Endothelial cell of umbilical vein (primary cell): ENCODE measurements around the gene ZNF425.

Experiments
- JUN ChIP-seq: IDR thresholded peaks from 2 replicates; pipeline ENCODE4 v1.6.1; 2011; ENCODE audit warnings: borderline replicate concordance, low read depth; ENCODE audit not compliant: insufficient read length, insufficient read depth
- POLR2AphosphoS5 ChIP-seq: IDR thresholded peaks from 2 replicates; pipeline ENCODE4 v1.6.1; 2012; ENCODE audit warnings: low read depth, mild to moderate bottlenecking, control low read depth, low read length, moderate library complexity; ENCODE audit not compliant: insufficient read depth
- TF ChIP-seq, protein P1 (sequence below), 2 donors: IDR thresholded peaks; 1 replicate in 1 of 2; 2 replicates in 1 of 2; pipeline ENCODE4 v1.5.1; 2011; ENCODE audit warnings: low read length in 2 of 2, mild to moderate bottlenecking in 2 of 2, moderate library complexity in 2 of 2, control low read depth in 1 of 2, inconsistent platforms in 1 of 2, low read depth in 1 of 2; ENCODE audit not compliant: insufficient read depth in 1 of 2; ENCODE audit errors: extremely low read depth in 1 of 2

GRCh38 chr7:149072438-149072775 lies 53.7 kb downstream of the ZNF425 start:
- TF ChIP-seq, protein P1, sequence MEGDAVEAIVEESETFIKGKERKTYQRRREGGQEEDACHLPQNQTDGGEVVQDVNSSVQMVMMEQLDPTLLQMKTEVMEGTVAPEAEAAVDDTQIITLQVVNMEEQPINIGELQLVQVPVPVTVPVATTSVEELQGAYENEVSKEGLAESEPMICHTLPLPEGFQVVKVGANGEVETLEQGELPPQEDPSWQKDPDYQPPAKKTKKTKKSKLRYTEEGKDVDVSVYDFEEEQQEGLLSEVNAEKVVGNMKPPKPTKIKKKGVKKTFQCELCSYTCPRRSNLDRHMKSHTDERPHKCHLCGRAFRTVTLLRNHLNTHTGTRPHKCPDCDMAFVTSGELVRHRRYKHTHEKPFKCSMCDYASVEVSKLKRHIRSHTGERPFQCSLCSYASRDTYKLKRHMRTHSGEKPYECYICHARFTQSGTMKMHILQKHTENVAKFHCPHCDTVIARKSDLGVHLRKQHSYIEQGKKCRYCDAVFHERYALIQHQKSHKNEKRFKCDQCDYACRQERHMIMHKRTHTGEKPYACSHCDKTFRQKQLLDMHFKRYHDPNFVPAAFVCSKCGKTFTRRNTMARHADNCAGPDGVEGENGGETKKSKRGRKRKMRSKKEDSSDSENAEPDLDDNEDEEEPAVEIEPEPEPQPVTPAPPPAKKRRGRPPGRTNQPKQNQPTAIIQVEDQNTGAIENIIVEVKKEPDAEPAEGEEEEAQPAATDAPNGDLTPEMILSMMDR (IDR thresholded peaks at IDR 0.05; ENCODE audit: extremely low read depth in 1 of 2, insufficient read depth in 1 of 2, low read depth in 1 of 2, low read length in 2 of 2), result no peak
- no peak for TF ChIP-seq POLR2AphosphoS5
- no peak for TF ChIP-seq JUN
